Activated T-cell treated with anti-CD3 and anti-CD28 coated beads for 4 hours (primary cell): ENCODE results near the gene FFAR2.

Source experiments
- DNase-seq: peaks from one replicate; pipeline ENCODE4 v3.0.0-alpha.2; 2020

The FFAR2 gene

DNA sequence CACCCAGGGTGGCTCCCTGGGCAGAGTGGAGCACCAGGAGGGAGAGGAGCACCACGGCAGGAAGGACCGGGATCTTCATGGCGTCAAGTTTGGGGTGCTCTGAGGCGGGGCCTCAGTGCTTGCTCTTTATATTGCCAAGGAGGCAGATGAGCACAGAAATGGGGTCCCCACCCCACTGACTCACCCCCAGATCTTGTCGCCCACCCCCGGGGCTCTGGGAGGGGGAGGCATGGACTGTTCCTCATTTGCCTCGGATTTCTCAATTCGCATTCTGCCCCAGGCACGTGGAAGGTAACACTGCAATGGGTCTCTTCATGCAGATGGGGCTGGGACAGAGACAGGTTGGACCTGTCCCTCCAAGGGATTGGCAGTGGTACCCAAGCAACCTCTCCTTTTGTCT, 42.3 kb downstream of the FFAR2 start, which contains the start of gene KRTDAP:
Gene KRTDAP (minus strand): TSS at position 101 of the 400 bp plus-strand sequence. CDS start 22 bp downstream, at position 79.
- DNase-seq, result no peak

DNA sequence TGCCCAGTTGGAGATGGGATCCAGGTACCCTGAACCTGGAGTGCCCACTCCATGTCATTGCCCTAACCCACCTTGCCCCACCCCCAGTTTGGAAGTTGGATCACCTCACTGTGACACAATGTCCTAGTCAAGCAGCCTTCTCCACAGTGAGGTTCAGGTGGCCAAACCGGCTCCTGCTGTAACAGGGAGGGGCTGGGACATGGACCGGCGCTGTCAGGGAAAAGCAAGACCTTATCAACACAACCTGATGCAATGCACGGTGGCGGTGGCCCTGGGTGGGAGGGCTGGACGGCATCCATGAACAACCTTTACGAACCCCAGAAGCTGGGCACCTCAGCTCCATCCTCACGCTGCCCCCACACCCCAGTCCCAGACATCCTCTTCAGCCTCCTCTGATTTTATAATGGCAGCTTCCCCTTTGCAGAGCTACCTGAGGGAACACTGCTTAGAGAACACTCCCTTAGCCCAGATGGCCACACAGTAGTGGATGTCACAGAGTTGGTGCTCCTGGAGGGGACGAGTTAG, 43.8 kb downstream of the FFAR2 start:
- DNase-seq, result no peak

DNA sequence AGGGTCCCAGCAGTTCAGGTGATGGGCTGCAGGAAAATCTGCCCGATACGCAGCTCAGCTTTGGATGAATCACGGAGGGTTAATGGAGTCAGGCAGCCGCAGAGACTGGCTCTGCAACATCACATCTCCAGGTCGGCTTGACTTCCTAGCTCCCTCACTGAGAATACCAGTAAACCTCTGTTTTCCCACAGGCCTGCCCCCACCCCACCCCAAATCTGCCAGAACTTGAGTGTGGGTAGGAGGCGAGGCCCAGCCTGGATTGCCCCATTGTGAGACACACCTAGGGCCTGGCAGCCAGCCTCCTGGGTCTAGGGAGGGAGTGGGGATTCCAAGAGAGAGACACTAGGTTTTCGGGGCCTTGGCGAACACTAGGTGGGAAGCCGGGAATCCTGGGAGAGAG, 45.9 kb downstream of the FFAR2 start:
- no peak for DNase-seq

DNA sequence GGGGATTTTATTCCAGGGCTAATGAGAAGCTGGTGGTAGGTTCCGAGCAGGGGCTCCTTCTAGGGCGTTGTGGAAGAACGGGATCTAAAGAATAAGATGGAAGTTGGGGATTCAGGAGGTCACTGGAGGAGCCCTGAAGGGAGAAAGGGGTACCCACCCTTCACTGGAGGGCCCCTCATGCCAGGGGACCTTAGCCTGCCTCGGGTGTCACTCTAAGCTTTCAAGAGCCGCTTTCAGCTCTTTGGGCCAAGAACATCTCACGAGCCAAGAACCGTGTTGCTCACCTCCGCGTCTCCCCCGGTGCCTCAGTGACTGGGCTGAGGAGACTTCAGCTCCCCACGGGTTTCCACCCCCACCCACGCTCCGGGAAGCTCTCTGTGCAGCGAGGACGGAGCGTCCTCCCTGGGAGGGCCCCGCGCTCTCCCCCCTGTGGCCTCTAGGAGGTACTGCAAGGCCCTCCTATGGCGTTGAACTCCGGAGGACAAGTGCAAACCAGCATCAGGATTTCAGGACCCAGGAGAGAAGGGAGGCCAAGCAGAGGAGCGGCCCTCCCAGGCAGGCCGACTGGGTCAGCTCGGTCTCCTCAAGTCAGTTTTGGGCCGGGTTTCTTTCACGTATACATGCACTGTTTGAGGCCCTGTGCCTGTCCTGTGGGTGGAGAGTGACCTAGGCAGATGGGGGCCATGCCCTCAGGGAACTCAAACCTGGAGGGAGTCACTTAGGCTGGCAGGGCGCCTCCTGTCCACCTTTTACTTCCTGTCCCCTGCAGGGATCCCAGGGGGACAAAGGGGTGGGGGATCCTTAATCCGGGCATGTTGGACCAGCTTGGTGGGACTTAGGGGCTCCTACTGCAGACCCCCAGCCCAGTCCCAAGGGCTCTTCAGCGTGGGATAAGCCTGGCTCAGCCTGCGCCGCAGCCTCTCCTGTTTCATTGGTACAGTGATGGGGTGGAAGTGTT, 47.3 kb downstream of the FFAR2 start:
- DNase-seq, result peak; percentile 85

DNA sequence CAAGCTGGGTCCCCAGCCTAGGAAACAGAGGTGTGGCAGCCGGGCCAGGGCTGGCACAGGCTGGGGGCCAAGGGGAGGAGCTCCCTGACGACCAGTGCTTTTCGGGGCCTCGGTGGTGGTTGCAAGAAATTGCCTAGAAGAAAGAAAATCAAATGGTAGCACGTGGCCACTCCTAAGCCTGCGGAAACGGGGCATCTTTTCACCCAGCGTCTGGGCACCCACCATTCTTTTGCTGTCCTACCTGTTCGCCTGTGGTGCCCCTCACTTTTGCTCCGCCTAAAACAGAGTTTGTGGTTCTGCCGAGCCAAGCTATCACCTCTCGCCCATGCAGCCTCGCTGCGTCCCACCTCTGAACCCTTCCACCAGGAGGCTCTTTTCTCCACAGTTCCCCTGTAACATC, 49.3 kb downstream of the FFAR2 start:
- DNase-seq, result no peak

DNA sequence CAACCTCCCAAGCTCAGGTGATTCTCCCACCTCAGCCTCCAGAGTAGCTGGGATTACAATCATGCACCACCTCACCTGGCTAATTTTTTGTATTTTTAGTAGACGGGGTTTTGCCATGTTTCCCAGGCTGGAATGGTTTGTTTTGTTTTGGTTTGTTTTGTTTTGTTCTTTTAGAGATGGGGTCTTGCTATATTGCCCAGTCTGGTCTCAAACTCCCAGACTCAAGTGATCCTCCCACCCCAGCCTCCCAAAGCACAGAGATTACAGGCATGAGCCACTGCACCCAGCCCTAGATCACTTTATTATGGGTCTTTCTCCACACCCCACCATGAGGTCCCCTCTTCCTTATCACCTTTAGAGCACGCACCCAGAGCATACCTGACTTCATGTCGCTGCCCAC, 50.2 kb downstream of the FFAR2 start:
- DNase-seq, result no peak

DNA sequence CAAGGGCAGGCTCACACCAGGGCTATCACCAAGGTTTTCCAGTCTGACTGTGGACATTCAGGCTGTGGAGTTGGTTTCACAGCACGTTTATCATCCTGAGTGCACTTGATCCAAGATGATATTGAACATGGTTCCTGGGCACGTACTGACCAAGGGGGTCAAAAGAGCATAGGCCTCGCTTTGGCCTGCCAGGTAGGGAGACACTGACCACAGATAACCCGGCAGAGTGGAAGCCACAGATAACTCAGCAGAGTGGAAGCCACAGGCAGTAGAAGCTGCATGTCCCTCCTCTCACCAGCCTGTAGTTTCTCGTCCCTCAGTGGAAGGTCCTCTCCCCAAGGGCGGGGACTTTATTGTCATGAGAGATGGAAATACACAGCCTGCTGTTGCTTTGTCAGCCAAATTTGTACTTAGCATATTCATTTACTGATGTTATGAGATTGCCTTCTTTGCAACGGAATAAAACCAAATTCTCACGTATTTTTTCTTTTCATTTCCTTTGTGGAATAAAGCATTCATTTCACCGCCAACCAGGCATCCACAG, 51.0 kb downstream of the FFAR2 start:
- DNase-seq, result no peak

DNA sequence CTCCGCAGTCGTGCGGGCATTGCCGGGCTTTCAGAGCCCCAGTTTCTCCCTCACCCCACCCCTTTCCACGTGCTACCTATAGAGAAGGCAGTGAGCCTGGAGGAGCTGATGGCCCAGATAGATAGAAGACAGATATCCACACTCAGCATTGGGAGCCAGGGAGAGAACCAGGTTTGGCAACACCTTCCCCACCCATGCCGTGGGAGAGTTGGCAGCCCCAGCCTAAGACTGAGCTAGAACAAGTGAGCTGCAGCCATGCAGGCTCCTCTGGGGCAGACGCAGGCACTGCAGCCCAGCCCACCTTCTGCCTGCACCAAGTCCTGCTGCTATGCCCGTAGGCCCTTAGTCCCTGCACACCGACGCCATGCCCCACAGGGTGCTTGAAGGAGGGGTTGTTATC, 52.6 kb downstream of the FFAR2 start:
- DNase-seq, result no peak
